Hepatocyte (in vitro differentiated cells): ENCODE measurements around the gene DAB2IP. TPM values are rescaled to one million over a fixed set of nuclear protein-coding genes. Genes with fewer than 3 reads are reported as not detected.
A peak's percentile ranks its signal among the peaks of the same experiment; 100 is the strongest.

ENCODE experiments used
- DNase-seq: peaks from one replicate; pipeline ENCODE4 v3.0.0-alpha.2; 2016; ENCODE audit warnings: low spot score
- H2AFZ ChIP-seq: fragments of 200-600 bp; sonication (generic); 2 replicates; pipeline ENCODE4 v1.6.0; 2016; ENCODE audit warnings: antibody characterized with exemption, mild to moderate bottlenecking
- H3K27ac ChIP-seq: fragments of 200-600 bp; sonication (generic); 2 replicates; pipeline ENCODE4 v1.5.1; 2016; ENCODE audit warnings: mild to moderate bottlenecking
- H3K27me3 ChIP-seq: fragments of 200-600 bp; sonication (generic); 2 replicates; pipeline ENCODE4 v1.6.1; 2016
- H3K36me3 ChIP-seq: fragments of 200-600 bp; sonication (generic); replicated peaks from 2 replicates; pipeline ENCODE4 v1.5.1; 2016; ENCODE audit warnings: low read depth; ENCODE audit not compliant: insufficient read depth
- H3K4me1 ChIP-seq: fragments of 200-600 bp; sonication (generic); 2 replicates; pipeline ENCODE4 v1.5.1; 2016; ENCODE audit warnings: mild to moderate bottlenecking, moderate library complexity; ENCODE audit not compliant: insufficient read depth
- H3K4me2 ChIP-seq: fragments of 200-600 bp; sonication (generic); 2 replicates; pipeline ENCODE4 v1.6.0; 2016
- H3K4me3 ChIP-seq: fragments of 200-600 bp; sonication (generic); 2 replicates; pipeline ENCODE4 v1.5.1; 2016; ENCODE audit warnings: mild to moderate bottlenecking
- H3K79me2 ChIP-seq: fragments of 200-600 bp; sonication (generic); 2 replicates; pipeline ENCODE4 v1.6.0; 2017; ENCODE audit warnings: mild to moderate bottlenecking
- H3K9me2 ChIP-seq: fragments of 200-600 bp; sonication (generic); replicated peaks from 2 replicates; pipeline ENCODE4 v1.6.0; 2017; ENCODE audit warnings: mild to moderate bottlenecking; ENCODE audit not compliant: insufficient read depth
- H3K9me3 ChIP-seq: fragments of 200-600 bp; sonication (generic); 2 replicates; pipeline ENCODE4 v1.5.1; 2016; ENCODE audit warnings: low read depth, mild to moderate bottlenecking
- H4K20me1 ChIP-seq: fragments of 200-600 bp; sonication (generic); 2 replicates; pipeline ENCODE4 v1.6.0; 2016; ENCODE audit warnings: mild to moderate bottlenecking; ENCODE audit not compliant: insufficient read depth, poor library complexity, severe bottlenecking
- CTCF ChIP-seq: fragments of 200-600 bp; sonication (generic); IDR thresholded peaks from 2 replicates; pipeline ENCODE4 v1.5.1; 2016; ENCODE audit warnings: antibody characterized with exemption, mild to moderate bottlenecking; ENCODE audit not compliant: poor library complexity
- EZH2 ChIP-seq: fragments of 200-600 bp; sonication (generic); IDR thresholded peaks from 2 replicates; pipeline ENCODE4 v1.6.1; 2016; ENCODE audit warnings: antibody characterized with exemption, mild to moderate bottlenecking, borderline replicate concordance
- EZH2phosphoT487 ChIP-seq: fragments of 200-600 bp; sonication (generic); IDR thresholded peaks from one replicate; pipeline ENCODE4 v1.6.1; 2018; ENCODE audit warnings: antibody characterized with exemption, mild to moderate bottlenecking, low read depth, moderate library complexity; ENCODE audit not compliant: unreplicated experiment, severe bottlenecking
- WGBS: methylation state at CpG from one replicate; pipeline ENCODE4 v1.1.6; 2016; ENCODE audit warnings: low lambda C conversion rate; ENCODE audit errors: missing lambda C conversion rate; 5-methylcytosine and 5-hydroxymethylcytosine counted together
- polyA plus RNA-seq: library from polyadenylated mRNA; unstranded; fragments of >200 nt; fragmentation: Nextera tagmentation; extraction: Ambion mirVana; gene quantifications from 2 replicates; pipeline ENCODE4 v1.2.1, GENCODE V29; 2016
- total RNA-seq: library from RNA; depleted of rRNA; stranded (reverse); fragments of >200 nt; gene quantifications from 2 replicates; pipeline ENCODE4 v1.2.3, GENCODE V29; 2014

Gene DAB2IP
- total and polyA plus RNA-seq, 2 experiments from 2014 or later = 11.6 to 31.0 TPM

DNA sequence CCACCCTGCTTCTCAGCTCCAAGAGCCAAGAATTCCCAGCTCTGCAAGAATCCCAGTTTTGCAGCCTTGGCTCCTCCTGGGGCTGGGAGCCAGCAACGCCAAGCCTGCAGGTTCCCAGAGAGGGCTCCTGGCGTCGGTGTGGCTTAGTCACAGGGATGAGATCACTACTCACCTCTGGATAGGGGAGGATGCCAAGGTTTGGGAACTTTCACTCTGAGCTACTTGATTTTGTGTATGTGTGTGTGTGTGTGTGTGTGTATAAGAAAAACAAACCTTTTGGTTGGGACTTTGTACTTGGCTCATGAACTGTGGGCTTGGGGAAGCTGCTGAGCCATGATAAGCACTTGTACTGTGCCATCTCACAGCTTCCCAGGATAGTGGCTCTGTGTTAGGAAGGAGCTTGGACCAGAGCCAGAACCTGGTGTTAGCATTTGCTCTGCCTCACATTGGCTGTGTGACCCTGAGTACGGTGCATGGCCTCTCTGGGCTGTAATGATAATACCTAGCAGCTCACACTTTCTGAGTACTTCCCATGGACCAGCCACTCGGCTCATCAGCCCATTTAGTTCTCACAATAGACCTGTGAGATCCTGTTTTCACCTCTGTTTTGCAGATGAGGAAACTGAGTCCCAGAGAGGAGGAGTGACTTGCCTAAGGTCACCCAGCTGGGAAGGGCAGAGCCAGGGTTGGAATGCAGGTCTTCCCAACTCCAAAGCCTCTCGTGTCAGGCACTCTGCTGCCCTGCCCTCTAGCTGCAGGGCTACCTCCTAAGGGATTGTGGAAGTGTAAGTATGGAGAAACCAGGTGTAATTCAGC is 41.4 kb upstream of the DAB2IP start:
- no peaks in the 10 kb centered on the region for H3K9me2 ChIP-seq
- no peaks in the 10 kb centered on the region for H3K36me3 ChIP-seq
- WGBS = 67% methylated on average over 6 of the region's 6 CpGs
- DNase-seq = peak; percentile 75
- H3K9me3 ChIP-seq = no peaks in the 10 kb centered on the region
- H3K27ac ChIP-seq = no peak overlapping the region
- peaks cover 16% of the 10 kb centered on the region for H3K4me1 ChIP-seq
- no peaks in the 10 kb centered on the region for H3K27me3 ChIP-seq
- H4K20me1 ChIP-seq = no peaks in the 10 kb centered on the region
- no peak overlapping the region for H2AFZ ChIP-seq
- H3K4me3 ChIP-seq = no peak overlapping the region
- TF ChIP-seq EZH2 = no peak
- TF ChIP-seq EZH2phosphoT487 = no peak
- no peak for TF ChIP-seq CTCF
- no peak overlapping the region for H3K4me2 ChIP-seq
- H3K79me2 ChIP-seq = peaks cover 5% of the 10 kb centered on the region

DNA sequence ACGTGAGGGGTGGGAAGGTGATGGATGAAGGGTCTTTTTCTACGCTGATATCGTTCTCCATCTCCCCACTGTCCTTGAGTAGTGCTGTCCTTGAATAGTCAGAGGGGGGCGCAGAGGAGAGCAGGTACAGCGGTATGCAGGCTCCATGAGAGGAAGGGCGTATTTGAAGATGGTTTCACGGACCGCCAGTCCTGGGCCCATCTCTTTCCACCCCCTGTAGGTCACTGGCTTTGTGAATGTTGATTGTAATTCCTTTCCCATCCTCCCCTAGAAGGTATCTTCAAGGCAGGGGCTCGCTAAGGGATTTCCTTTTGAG is 40.8 kb upstream of the DAB2IP start:
- no peak for DNase-seq
- no peaks in the 10 kb centered on the region for H3K9me3 ChIP-seq
- no peak for TF ChIP-seq CTCF
- TF ChIP-seq EZH2phosphoT487 = no peak
- TF ChIP-seq EZH2 = no peak
- H4K20me1 ChIP-seq = no peaks in the 10 kb centered on the region
- no peak overlapping the region for H2AFZ ChIP-seq
- H3K9me2 ChIP-seq = no peaks in the 10 kb centered on the region
- peaks cover 5% of the 10 kb centered on the region for H3K79me2 ChIP-seq
- H3K27ac ChIP-seq = no peak overlapping the region
- WGBS = 80% methylated on average over 9 of the region's 9 CpGs
- no peaks in the 10 kb centered on the region for H3K36me3 ChIP-seq
- no peaks in the 10 kb centered on the region for H3K27me3 ChIP-seq
- peaks cover 16% of the 10 kb centered on the region for H3K4me1 ChIP-seq
- H3K4me3 ChIP-seq = no peak overlapping the region
- H3K4me2 ChIP-seq = no peak overlapping the region

DNA sequence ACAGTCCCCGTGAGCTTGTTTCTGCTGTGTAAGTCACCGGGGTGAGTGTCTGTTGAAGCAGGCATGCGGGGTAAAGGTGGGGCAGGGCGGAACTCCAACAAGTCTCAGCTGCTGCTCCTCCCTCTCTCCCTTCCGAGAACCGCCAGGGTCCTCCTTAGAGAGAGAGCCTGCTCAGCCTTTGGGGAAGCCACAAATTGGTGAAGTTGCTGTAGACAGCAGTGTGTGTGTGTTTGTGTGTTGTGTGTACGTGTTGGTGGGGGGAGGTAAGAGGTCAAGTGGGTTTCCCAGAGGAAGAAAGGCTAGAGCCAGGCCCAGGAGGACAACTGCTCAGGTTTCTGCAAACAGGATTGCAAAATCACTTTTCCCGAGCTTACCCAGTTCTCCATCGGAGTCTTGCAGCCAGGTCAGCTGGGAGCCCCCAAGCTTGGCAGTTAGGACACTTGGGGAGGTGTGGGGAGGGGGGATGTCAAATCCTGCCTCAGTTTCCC is 38.9 kb upstream of the DAB2IP start:
- no peaks in the 10 kb centered on the region for H4K20me1 ChIP-seq
- TF ChIP-seq EZH2phosphoT487 = no peak
- TF ChIP-seq CTCF = no peak
- no peak for TF ChIP-seq EZH2
- H3K4me1 ChIP-seq = peaks cover 16% of the 10 kb centered on the region
- peak; percentile 68 for DNase-seq
- no peaks in the 10 kb centered on the region for H3K27me3 ChIP-seq
- H3K4me2 ChIP-seq = peak overlapping the region; percentile 65
- 14% methylated on average over 9 of the region's 9 CpGs for WGBS
- peaks cover 5% of the 10 kb centered on the region for H3K79me2 ChIP-seq
- no peaks in the 10 kb centered on the region for H3K36me3 ChIP-seq
- no peak overlapping the region for H2AFZ ChIP-seq
- H3K4me3 ChIP-seq = no peak overlapping the region
- H3K9me2 ChIP-seq = no peaks in the 10 kb centered on the region
- no peak overlapping the region for H3K27ac ChIP-seq
- H3K9me3 ChIP-seq = no peaks in the 10 kb centered on the region
